Endothelial cell of umbilical vein (primary cell): ENCODE results near the gene CD68. TPM values are rescaled to one million over a fixed set of nuclear protein-coding genes. Genes with fewer than 3 reads are reported as not detected.

Experiments used
- BruUV-seq: library from RNA; stranded (reverse); fragments of 400-500 nt; replicated peaks from 2 replicates; lab custom pipeline; 2021; lab: Mats Ljungman, UMichigan
- CTCF ChIA-PET: fragments of 300-600, 350-600 bp; sonication (Branson Sonifier 250); formaldehyde crosslinking; loops from one replicate; lab custom pipeline; 2021; ENCODE audit warnings: antibody characterized with exemption, inconsistent platforms; lab: Charles Lee
- POLR2A ChIA-PET: fragments of 300-600, 350-600 bp; sonication (Branson Sonifier 250); formaldehyde crosslinking; loops from one replicate; lab custom pipeline; 2021; ENCODE audit warnings: antibody characterized with exemption, inconsistent platforms; lab: Charles Lee
- DNase-seq: peaks from one replicate; pipeline ENCODE4 v3.0.0-alpha.2; 2011; ENCODE audit warnings: low read depth, low spot score
- FAIRE-seq: peaks from 2 replicates; lab custom pipeline; 2011; peaks lifted over from hg19 to GRCh38; lab: Jason Lieb, UNC
- H2AFZ ChIP-seq: 2 replicates; pipeline ENCODE4 v1.6.0; 2012; ENCODE audit warnings: low read depth, low read length, control low read depth, inconsistent platforms
- H3K27ac ChIP-seq: 2 replicates; pipeline ENCODE4 v1.5.1; 2011; ENCODE audit warnings: low read depth, mild to moderate bottlenecking, control low read depth, low read length, moderate library complexity; ENCODE audit not compliant: insufficient read depth
- H3K27me3 ChIP-seq, 2 experiments: 2 replicates each; pipeline versions ENCODE4 v1.6.0 to v1.6.1; 2011; ENCODE audit warnings: low read length in 2 of 2, mixed read lengths in 1 of 2; ENCODE audit not compliant: control insufficient read depth in 2 of 2, insufficient read depth in 2 of 2
- H3K36me3 ChIP-seq, 2 experiments: 2 replicates in 1 of 2; 3 replicates in 1 of 2; pipeline ENCODE4 v1.5.1; 2011; ENCODE audit warnings: low read length in 2 of 2, mild to moderate bottlenecking in 1 of 2, moderate library complexity in 1 of 2; ENCODE audit not compliant: control insufficient read depth in 2 of 2, insufficient read depth in 2 of 2; ENCODE audit errors: extremely low read depth in 1 of 2
- H3K4me1 ChIP-seq: 3 replicates; pipeline ENCODE4 v1.5.1; 2011; ENCODE audit warnings: mild to moderate bottlenecking, low read length; ENCODE audit not compliant: control insufficient read depth, insufficient read depth; ENCODE audit errors: extremely low read depth
- H3K4me2 ChIP-seq: 2 replicates; pipeline ENCODE4 v1.6.1; 2011; ENCODE audit warnings: low read length, control low read depth, mixed read lengths; ENCODE audit not compliant: insufficient read depth
- H3K4me3 ChIP-seq, 3 experiments: fragments of 200-600 bp in 1 of 3; sonication (generic), shearing (Covaris generic) in 1 of 3; replicated peaks in 1 of 3; 2 replicates each; pipeline ENCODE4 v1.5.1; 2011 to 2016; ENCODE audit warnings: control low read depth in 3 of 3, low read length in 3 of 3, mild to moderate bottlenecking in 2 of 3, inconsistent platforms in 1 of 3, low read depth in 1 of 3, moderate library complexity in 1 of 3; ENCODE audit not compliant: insufficient read depth in 1 of 3
- H3K79me2 ChIP-seq: 2 replicates; pipeline ENCODE4 v1.6.0; 2012; ENCODE audit warnings: low read length, inconsistent platforms; ENCODE audit not compliant: control insufficient read depth, insufficient read depth
- H3K9ac ChIP-seq: replicated peaks from 2 replicates; pipeline ENCODE3; 2011; ENCODE audit warnings: low read length, control low read depth; ENCODE audit not compliant: insufficient read depth; ENCODE audit errors: extremely low read depth
- H3K9me1 ChIP-seq: replicated peaks from 3 replicates; pipeline ENCODE4 v1.6.0; 2011; ENCODE audit warnings: mild to moderate bottlenecking, low read length; ENCODE audit not compliant: control insufficient read depth, insufficient read depth; ENCODE audit errors: extremely low read depth
- H3K9me3 ChIP-seq: replicated peaks from 2 replicates; pipeline ENCODE4 v1.5.1; 2012; ENCODE audit warnings: low read length, inconsistent platforms; ENCODE audit not compliant: control insufficient read depth, insufficient read depth
- H4K20me1 ChIP-seq: replicated peaks from 2 replicates; pipeline ENCODE3; 2011; ENCODE audit warnings: mild to moderate bottlenecking, low read length; ENCODE audit not compliant: control insufficient read depth, insufficient read depth; ENCODE audit errors: extremely low read depth
- CTCF ChIP-seq, 2 donors: IDR thresholded peaks; 1 replicate in 1 of 2; 2 replicates in 1 of 2; pipeline ENCODE4 v1.5.1; 2011; ENCODE audit warnings: low read length in 2 of 2, mild to moderate bottlenecking in 2 of 2, moderate library complexity in 2 of 2, control low read depth in 1 of 2, inconsistent platforms in 1 of 2, low read depth in 1 of 2; ENCODE audit not compliant: insufficient read depth in 1 of 2; ENCODE audit errors: extremely low read depth in 1 of 2
- EZH2 ChIP-seq: IDR thresholded peaks from 2 replicates; pipeline ENCODE4 v1.6.1; 2012; ENCODE audit warnings: borderline replicate concordance, low read depth, mild to moderate bottlenecking, moderate library complexity, low read length, inconsistent platforms; ENCODE audit not compliant: severe bottlenecking
- GATA2 ChIP-seq: IDR thresholded peaks from 2 replicates; pipeline ENCODE4 v1.7.0; 2011; ENCODE audit warnings: low read depth, mild to moderate bottlenecking, moderate library complexity, mixed read lengths, low read length; ENCODE audit not compliant: insufficient read length, insufficient read depth
- JUN ChIP-seq: IDR thresholded peaks from 2 replicates; pipeline ENCODE4 v1.6.1; 2011; ENCODE audit warnings: borderline replicate concordance, low read depth; ENCODE audit not compliant: insufficient read length, insufficient read depth
- MYC ChIP-seq: IDR thresholded peaks from one replicate; pipeline ENCODE4 v1.6.1; 2011; ENCODE audit warnings: mild to moderate bottlenecking, low read depth, low read length
- dilution Hi-C: fragments of 300-500 bp; cut with MboI; formaldehyde crosslinking; loops from one replicate; pipeline ENCODE4 v1.15.0; 2019; ENCODE audit warnings: low sequenced_read_pairs; ENCODE audit not compliant: extremely low pct_ligation_motif_present
- intact Hi-C: fragments of 100-400 bp; cut with micrococcal nuclease; formaldehyde crosslinking; loops from one replicate; pipeline ENCODE4 v1.10.0; 2022
- polyA plus RNA-seq, 4 experiments: library from polyadenylated mRNA; depleted of rRNA in 3 of 4; stranded (reverse) in 3 of 4; unstranded in 1 of 4; fragments of >200 nt; gene quantifications; 2 replicates each; pipeline versions ENCODE4 v1.2.1 to v1.2.3, GENCODE V29; 2011 to 2012; ENCODE audit warnings: missing spikeins in 1 of 4
- total RNA-seq: library from RNA; stranded (reverse); gene quantifications from 2 replicates; pipeline ENCODE4 v1.2.3, GENCODE V29; 2021

CD68 gene
- total and polyA plus RNA-seq, 2 donors (not counting 3 experiments of a cell fraction or from before 2014, with no cell fraction given), result 2.9 to 30.8 TPM

- H3K9ac ChIP-seq, result no peak overlapping the region
- H3K4me1 ChIP-seq, result peaks cover 18% of the 10 kb centered on the region
- H3K9me3 ChIP-seq, result no peaks in the 10 kb centered on the region
- intact Hi-C loops, result no loop called here
- H3K4me3 ChIP-seq, result no peak overlapping the region
- no peaks in the 10 kb centered on the region for H4K20me1 ChIP-seq
- H3K27me3 ChIP-seq, result no peaks in the 10 kb centered on the region
- no peak for TF ChIP-seq EZH2
- no peak for TF ChIP-seq MYC
- TF ChIP-seq CTCF (IDR thresholded peaks at IDR 0.05; ENCODE audit: extremely low read depth in 1 of 2, insufficient read depth in 1 of 2, low read depth in 1 of 2, low read length in 2 of 2), result peak in 1 of 2 donors; percentile 16
- no peak for TF ChIP-seq GATA2
- no peak for TF ChIP-seq JUN
- no TSS peak for BruUV-seq
- POLR2A ChIA-PET, result interaction anchor here (0.6 to 0.7 kb wide), 2 partner anchors 19 to 48 kb away, joined by 3 to 5 read pairs; no protein-coding TSS in a partner anchor
- DNase-seq (no peak), FAIRE-seq (no peak)
- H2AFZ ChIP-seq, result no peak overlapping the region
- no peaks in the 10 kb centered on the region for H3K36me3 ChIP-seq
- H3K27ac ChIP-seq, result no peak overlapping the region
- dilution Hi-C loops, result no loop called here
- H3K4me2 ChIP-seq, result no peak overlapping the region
- H3K9me1 ChIP-seq, result no peaks in the 10 kb centered on the region
- CTCF ChIA-PET, result interaction anchor here (0.8 to 4.7 kb wide), 4 partner anchors 32 to 510 kb away, joined by 3 to 25 read pairs (median 4); no protein-coding TSS in a partner anchor
- no peaks in the 10 kb centered on the region for H3K79me2 ChIP-seq
Observed at GRCh38 chr17:7555320-7555948, 24.0 kb upstream of the CD68 start.
